Thyroid gland (tissue), 4 donors: Measurements from ENCODE around the gene CCDC3.

Experiments used
- CTCF ChIP-seq, 6 experiments: fragments of 200-600 bp in 3 of 6; fragments of 450-650 bp in 3 of 6; sonication (generic) in 3 of 6; IDR thresholded peaks; one replicate each; pipeline ENCODE4 v1.5.1; 2016 to 2019; ENCODE audit warnings: antibody characterized with exemption in 6 of 6, mild to moderate bottlenecking in 2 of 6, inconsistent platforms in 1 of 6, moderate library complexity in 1 of 6
- POLR2A ChIP-seq, 2 donors: fragments of 450-650 bp; IDR thresholded peaks; one replicate each; pipeline ENCODE4 v1.6.1; 2017; ENCODE audit warnings: antibody characterized with exemption in 2 of 2, mild to moderate bottlenecking in 2 of 2, moderate library complexity in 1 of 2

- TF ChIP-seq CTCF (IDR thresholded peaks at IDR 0.05), result no peak
- TF ChIP-seq POLR2A (IDR thresholded peaks at IDR 0.05), result no peak
Observed at GRCh38 chr10:12868229-12868628, 133.3 kb downstream of the CCDC3 start.
